ENCODE measurements around the gene TAF4B.
"Not testable (repeated sequence)": the region's sequence is repeated elsewhere in the genome, so short reads cannot be mapped to it uniquely, and the experiment has no call there.

The TAF4B gene

DNA sequence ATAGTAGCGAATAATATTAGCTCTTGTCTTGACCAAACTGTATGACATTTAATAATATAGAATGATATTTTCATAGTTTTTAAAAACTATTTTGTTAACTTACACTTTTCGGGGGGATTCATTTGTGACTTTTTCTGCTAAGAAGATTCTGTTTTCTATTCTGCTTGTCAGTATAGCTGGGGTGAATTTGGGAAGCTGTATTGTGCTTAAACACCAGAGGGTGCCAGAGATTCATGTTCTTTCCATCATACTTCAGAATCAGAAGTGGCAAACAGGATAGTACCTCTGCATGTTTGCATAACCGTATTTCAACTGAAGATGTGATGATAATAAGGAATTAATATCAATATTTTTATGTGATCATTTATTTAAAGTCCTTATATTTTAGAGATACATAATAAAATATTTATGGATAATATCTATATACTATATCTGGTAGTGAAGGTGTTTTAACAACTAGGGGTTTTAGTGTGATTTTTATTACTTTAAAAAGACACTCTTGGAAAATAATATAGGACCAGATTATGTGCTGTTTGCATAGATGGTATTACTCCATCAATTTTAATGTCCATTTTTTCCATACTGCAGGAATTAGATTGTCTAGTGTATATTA is 81.0 kb downstream of the TAF4B start:
- FAIRE-seq, result peak; percentile 84

DNA sequence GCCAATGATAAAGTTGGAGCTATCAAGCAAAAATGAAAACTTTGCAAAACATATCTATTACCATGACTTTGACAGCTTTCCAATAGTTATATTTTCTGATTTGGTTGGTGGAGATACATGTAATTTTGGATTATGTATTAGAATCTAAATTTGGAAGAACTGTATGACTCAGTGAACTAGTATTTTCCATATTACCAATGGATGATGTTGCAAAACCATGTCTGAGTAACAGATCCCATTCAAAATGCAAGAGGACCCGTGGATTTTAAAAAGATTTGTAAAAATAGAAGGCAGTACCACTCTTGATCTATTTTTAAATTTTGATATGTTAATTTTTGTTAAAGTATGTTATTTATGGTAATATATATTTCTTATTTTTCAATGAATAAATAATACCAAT is 83.0 kb downstream of the TAF4B start:
- FAIRE-seq, result peak; percentile 35

- FAIRE-seq, result no peak
Measured at GRCh38 chr18:26312199-26312598, 86.0 kb downstream of the TAF4B start.

DNA sequence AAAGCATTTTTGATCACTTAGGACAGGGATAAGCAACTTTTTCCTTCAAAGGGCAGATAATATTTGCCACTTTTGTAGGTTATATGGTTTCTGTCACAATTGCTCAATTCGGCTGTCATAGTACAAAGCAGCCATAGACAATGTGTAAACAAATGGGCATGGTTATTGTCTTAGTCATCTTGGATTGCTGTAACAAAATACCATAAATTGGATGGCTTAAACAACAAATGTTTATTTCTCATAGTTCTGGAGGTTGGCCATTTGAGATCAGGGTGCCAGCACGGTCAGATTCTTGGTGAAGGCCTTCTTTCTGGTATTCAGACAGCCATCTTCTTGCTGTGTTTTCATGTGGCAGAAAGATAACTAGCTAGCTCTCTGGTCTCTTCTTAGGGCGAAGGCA is 91.2 kb downstream of the TAF4B start:
- no peak for FAIRE-seq

- FAIRE-seq, result no peak
Measured at GRCh38 chr18:26320686-26321085, 94.4 kb downstream of the TAF4B start.

- FAIRE-seq, result no peak
Measured at GRCh38 chr18:26322890-26323653, 96.8 kb downstream of the TAF4B start.

DNA sequence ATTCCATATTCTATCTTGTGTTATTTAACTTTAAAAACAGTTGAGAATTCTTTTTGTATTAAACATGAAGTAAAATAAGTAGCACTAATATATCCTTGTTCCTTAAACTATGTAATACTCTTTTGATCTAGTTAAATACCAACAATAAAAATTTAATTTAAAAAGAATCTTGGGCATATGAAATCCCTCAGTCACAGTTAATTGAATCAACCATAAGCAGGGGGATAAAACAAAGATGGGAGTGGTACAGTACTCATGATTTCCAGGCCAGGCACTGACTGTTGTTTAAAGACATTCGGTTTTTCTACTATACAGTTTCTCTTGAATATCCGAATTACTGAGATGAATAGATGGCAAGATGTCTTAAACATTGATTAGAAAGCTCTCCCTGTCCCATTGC is 99.5 kb downstream of the TAF4B start:
- FAIRE-seq, result no peak

- FAIRE-seq, result no peak
Measured at GRCh38 chr18:26327062-26327461, 100.8 kb downstream of the TAF4B start.

DNA sequence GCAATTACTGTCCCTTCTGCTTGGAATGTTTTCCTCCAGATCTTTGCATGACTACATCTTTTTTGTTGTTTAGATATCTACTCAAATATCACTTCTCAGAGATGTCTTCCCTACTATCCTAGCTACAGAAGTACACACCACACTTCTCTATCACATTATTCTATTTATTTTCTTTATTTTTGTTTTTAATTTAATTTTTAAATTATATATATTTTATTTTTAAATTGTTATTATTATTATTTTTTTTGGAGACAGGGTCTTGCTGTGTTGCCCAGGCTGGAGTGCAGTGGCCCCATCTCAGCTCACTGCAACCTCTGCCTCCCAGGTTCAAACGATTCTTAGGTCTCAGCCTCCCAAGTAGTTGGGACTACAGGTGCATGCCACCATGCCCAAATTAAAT is 106.7 kb downstream of the TAF4B start:
- FAIRE-seq, result no peak

- no peak for FAIRE-seq
Measured at GRCh38 chr18:26335156-26335555, 108.9 kb downstream of the TAF4B start.

DNA sequence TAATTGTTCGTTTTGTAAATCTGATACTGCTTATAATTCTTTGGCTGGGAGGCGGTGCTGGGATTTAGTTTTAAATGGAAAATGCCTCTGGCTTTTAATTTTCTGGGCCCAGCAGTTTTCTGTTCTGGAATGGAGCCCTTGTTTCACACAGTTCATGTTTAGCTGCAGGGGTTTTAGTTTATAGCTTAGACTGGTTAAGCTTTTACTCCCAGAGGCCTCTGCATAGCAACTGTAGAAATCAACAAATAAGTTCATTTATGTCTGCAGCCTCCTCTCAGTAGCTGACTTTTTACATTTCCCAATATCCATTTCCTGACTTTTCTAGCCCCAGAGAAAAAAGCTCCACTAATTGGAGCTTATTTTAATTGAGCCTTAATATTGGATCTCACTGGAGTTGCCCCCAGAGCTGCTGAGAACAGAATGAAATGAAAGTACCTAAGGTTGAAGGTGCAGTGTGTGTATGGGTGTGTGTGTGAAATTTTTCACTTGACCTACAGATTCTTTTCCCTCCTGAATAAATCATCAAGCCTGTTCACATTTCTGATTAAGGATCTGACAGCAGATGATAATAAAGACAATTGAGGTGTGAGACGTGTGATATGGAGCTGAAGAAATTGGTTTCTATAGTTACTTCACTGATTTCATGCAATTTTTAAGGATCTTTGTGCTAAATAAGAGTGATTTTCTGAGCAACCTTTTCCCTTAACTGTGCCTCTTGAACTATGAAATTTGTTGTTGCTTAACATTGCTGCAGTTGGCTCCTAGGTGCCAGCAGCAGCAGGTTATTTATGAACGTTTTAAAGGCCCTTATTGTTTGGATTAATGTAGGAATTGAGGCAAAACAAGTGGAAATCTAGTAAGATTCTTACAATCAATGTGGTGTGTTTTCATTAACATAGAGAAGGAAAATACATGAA is 109.6 kb downstream of the TAF4B start:
- FAIRE-seq, result peak; percentile 64

GRCh38 chr18:26336572-26336971 is 110.3 kb downstream of the TAF4B start:
- FAIRE-seq, result no peak

DNA sequence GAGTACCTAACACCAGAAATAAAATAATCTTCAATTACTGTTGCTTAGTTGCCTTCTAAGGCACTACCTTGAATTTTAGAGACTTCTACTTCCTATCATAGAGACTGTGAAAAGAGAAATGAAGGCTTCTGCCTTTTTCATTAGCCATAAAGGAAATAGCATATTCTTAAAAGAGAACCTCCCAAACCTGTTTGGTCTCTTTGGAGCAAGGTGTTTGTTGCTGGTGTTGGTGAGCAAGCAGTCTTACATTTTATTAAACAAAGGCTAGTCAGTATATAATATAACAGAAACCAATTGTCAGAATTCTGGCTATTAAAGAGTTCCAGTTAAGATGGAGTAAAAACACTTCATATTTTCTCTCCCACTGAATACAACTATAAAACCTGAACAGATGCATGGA is 116.4 kb downstream of the TAF4B start:
- no peak for FAIRE-seq

- FAIRE-seq, result no peak
Measured at GRCh38 chr18:26350961-26351360, 124.7 kb downstream of the TAF4B start.

- no peak for FAIRE-seq
Measured at GRCh38 chr18:26356045-26356785, 130.0 kb downstream of the TAF4B start.

- no peak for FAIRE-seq
Measured at GRCh38 chr18:26357960-26358359, 131.7 kb downstream of the TAF4B start.

DNA sequence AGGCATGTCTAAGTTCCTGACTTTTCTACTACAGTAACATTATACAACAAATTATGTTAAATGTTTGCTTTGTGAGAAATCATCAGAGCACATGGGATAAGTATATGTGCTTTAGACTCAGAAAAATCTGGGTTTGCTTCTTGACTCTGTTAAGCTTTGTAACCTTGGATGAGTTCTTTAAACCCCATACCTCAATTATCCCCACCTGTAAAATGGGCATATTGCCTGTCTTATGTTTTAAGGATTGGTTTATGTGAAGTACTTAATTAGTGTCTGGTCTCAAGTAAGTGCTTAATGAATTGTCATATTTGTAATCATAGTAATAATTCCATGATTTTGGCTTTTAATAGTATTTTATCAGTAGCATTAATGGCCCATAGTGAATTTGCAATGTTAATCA is 135.8 kb downstream of the TAF4B start:
- FAIRE-seq, result no peak

- FAIRE-seq, result no peak
Measured at GRCh38 chr18:26367425-26367824, 141.2 kb downstream of the TAF4B start.

DNA sequence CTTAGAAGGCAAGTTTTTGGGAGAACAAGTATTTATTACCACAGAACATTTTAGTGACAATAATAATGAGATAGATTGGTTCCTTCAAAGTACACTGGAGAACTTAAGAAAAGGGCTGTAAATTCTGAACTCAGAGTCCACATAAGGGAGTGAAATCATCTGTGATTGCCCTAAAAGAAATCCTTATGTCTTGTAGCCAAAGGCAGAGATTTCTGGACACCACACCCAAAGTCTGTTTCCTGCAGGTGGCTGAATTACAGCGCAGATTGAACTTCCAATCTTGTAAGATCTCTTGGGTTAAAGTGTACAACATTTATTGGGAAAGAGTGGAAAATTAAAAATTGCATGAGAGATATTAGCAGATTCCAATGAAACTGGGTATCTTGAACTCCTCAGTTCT is 143.8 kb downstream of the TAF4B start:
- no peak for FAIRE-seq

DNA sequence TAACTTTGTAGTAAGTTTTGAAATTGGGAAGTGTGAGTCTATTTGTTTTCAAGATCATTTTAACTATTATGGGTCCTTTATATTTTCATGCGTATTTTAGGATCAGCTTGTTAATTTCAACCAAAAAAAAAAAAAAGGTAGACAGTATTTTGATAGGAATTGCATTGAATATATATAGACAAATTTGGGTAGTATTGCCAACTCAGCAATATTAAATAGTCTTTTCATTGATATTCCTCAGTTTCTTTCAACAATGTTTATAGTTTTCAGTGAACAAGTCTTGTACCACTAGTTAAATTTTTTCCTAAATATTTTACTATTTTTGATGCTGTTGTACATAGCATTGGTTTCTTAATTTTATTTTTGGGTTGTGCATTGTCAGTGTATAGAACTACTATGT is 149.9 kb downstream of the TAF4B start:
- no peak for FAIRE-seq

DNA sequence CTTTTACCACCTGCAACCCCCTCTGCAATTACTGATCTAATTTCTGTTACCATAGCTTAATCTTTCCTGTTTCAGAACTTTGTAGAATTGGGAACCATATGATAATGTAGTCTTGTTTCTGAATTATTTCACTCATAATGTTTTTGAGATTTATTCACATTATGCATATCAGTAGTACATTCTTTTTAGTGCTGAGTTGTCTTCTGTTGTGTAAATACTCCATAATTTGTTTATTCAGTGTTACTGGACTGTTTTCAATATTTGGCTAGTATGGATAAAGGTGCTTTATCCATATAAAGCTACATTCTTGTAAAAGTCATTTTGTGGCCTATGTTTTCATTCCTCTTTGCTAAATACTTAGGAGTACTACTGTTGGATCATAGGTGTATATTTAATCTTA is 152.5 kb downstream of the TAF4B start:
- FAIRE-seq, result no peak

- not testable (repeated sequence) for FAIRE-seq
Measured at GRCh38 chr18:26381555-26381954, 155.3 kb downstream of the TAF4B start.

All from endometrium (tissue), 2 donors.